Measurements from ENCODE around the gene XRCC3. TPM values are rescaled to one million over a fixed set of nuclear protein-coding genes. Genes with fewer than 3 reads are reported as not detected.

Gene XRCC3
- total RNA-seq, 1 experiment from 2014 or later = 36.8 TPM

DNA sequence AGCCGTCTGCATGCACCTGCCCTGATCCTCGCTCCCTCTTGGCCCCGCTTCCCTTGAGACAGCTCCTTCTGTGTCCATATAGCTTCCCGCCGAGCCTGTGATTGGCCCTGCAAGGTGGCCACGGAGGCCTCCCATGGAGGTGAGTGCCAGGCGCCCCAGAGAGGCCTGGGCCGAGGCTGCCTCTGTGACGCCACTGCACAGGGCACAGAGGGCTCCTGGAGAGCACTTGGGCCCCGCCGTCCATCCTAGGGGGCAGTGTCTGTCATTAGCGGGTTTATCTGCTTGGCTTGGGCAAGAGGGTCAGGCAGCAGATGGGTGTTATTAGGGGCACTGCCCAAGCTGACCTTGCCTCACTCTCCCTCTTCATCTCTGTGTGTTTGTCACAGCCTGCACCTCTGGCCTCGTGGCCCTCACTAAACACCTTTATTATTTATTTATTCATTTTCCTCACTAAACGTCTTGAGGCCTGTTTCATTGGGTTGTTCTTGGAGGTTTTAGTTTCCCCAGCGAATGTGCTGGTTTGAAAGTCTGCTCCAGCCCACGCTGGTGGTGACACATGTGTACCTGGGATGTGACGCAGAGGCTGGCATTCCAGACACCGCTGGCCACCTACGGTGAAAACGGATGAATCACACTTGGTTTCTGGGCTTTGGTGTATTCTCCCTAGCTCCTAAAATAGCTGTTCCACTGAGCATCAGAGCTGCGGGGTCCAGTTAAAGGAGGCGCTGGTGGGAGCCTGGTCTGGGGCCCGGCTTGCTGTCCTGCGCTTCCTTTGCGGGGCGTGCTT lies 6.3 kb upstream of the XRCC3 start:
- TF ChIP-seq, protein P1, sequence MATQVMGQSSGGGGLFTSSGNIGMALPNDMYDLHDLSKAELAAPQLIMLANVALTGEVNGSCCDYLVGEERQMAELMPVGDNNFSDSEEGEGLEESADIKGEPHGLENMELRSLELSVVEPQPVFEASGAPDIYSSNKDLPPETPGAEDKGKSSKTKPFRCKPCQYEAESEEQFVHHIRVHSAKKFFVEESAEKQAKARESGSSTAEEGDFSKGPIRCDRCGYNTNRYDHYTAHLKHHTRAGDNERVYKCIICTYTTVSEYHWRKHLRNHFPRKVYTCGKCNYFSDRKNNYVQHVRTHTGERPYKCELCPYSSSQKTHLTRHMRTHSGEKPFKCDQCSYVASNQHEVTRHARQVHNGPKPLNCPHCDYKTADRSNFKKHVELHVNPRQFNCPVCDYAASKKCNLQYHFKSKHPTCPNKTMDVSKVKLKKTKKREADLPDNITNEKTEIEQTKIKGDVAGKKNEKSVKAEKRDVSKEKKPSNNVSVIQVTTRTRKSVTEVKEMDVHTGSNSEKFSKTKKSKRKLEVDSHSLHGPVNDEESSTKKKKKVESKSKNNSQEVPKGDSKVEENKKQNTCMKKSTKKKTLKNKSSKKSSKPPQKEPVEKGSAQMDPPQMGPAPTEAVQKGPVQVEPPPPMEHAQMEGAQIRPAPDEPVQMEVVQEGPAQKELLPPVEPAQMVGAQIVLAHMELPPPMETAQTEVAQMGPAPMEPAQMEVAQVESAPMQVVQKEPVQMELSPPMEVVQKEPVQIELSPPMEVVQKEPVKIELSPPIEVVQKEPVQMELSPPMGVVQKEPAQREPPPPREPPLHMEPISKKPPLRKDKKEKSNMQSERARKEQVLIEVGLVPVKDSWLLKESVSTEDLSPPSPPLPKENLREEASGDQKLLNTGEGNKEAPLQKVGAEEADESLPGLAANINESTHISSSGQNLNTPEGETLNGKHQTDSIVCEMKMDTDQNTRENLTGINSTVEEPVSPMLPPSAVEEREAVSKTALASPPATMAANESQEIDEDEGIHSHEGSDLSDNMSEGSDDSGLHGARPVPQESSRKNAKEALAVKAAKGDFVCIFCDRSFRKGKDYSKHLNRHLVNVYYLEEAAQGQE (IDR thresholded peaks at IDR 0.05; ENCODE audit: insufficient read depth in 1 of 2, low read depth in 2 of 2, low read length in 1 of 2) = no peak
- TF ChIP-seq POLR2AphosphoS5 (IDR thresholded peaks at IDR 0.05; ENCODE audit: low read depth, low read length) (no peak), TCF7L2 (IDR thresholded peaks at IDR 0.05; ENCODE audit: low read depth, low read length) (no peak), SIN3A (IDR thresholded peaks at IDR 0.05; ENCODE audit: borderline replicate concordance, insufficient read depth, low read depth, low read length) (no peak)
- TF ChIP-seq, protein P2, sequence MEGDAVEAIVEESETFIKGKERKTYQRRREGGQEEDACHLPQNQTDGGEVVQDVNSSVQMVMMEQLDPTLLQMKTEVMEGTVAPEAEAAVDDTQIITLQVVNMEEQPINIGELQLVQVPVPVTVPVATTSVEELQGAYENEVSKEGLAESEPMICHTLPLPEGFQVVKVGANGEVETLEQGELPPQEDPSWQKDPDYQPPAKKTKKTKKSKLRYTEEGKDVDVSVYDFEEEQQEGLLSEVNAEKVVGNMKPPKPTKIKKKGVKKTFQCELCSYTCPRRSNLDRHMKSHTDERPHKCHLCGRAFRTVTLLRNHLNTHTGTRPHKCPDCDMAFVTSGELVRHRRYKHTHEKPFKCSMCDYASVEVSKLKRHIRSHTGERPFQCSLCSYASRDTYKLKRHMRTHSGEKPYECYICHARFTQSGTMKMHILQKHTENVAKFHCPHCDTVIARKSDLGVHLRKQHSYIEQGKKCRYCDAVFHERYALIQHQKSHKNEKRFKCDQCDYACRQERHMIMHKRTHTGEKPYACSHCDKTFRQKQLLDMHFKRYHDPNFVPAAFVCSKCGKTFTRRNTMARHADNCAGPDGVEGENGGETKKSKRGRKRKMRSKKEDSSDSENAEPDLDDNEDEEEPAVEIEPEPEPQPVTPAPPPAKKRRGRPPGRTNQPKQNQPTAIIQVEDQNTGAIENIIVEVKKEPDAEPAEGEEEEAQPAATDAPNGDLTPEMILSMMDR (IDR thresholded peaks at IDR 0.05) = no peak
- Histone ChIP-seq H3K9me3 (ENCODE audit: control insufficient read depth, insufficient read depth, low read depth, low read length) (no peaks in the 10 kb centered on the region), H3K4me1 (ENCODE audit: control insufficient read depth, insufficient read depth, low read length) (peaks cover 5% of the 10 kb centered on the region), H3K4me3 (ENCODE audit: low read depth in 2 of 2, low read length in 2 of 2) (no peak overlapping the region), H3K27me3 (ENCODE audit: control insufficient read depth, insufficient read depth, low read length) (no peaks in the 10 kb centered on the region), H3K27ac (ENCODE audit: low read length) (no peak overlapping the region), H3K36me3 (ENCODE audit: control insufficient read depth, insufficient read depth, low read length) (no peaks in the 10 kb centered on the region; the same call in 1 of the 2 replicates)
- intact Hi-C loops (cut with micrococcal nuclease; ENCODE audit: unreplicated experiment) (no loop called here), in situ Hi-C loops (cut with HindIII; ENCODE audit: low pct_unique_long_range_greater_than_20kb, low sequenced_read_pairs) (no loop called here)
- ChIA-PET POLR2A (no interaction called here), CTCF (no interaction called here)
- ATAC-seq (no peak), DNase-seq (ENCODE audit: low read depth, low spot score) (no peak)
- no TSS peak for BruUV-seq (replicated peaks)

DNA sequence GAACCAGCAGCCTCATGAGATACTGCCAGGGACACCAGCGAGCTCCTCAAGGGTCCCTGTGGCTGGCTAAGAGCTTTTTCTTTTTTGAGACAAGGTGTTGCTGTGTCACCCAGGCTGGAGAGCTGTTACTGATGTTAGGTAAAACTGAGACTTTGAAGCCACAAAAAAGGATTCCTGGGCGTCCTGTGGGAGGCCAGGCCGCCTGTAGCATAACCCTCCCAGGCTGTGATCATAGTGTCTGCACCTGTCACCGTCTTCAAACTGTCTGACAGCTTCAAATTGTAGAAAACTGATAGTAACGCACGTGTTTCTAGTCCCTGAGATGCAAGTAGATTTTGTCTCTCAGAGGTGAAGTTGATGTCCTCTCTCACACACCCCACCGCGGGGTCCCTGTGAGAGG lies 4.5 kb upstream of the XRCC3 start:
- DNase-seq (ENCODE audit: low read depth, low spot score) (no peak), ATAC-seq (no peak)
- Histone ChIP-seq H3K4me3 (ENCODE audit: low read depth in 2 of 2, low read length in 2 of 2) (no peak overlapping the region), H3K4me1 (ENCODE audit: control insufficient read depth, insufficient read depth, low read length) (peaks cover 5% of the 10 kb centered on the region), H3K27ac (ENCODE audit: low read length) (no peak overlapping the region), H3K36me3 (ENCODE audit: control insufficient read depth, insufficient read depth, low read length) (no peaks in the 10 kb centered on the region; the same call in 1 of the 2 replicates), H3K9me3 (ENCODE audit: control insufficient read depth, insufficient read depth, low read depth, low read length) (no peaks in the 10 kb centered on the region), H3K27me3 (ENCODE audit: control insufficient read depth, insufficient read depth, low read length) (no peaks in the 10 kb centered on the region)
- CTCF ChIA-PET = no interaction called here
- no TSS peak for BruUV-seq (replicated peaks)
- POLR2A ChIA-PET = no interaction called here
- in situ Hi-C loops (cut with HindIII; ENCODE audit: low pct_unique_long_range_greater_than_20kb, low sequenced_read_pairs) (no loop called here), intact Hi-C loops (cut with micrococcal nuclease; ENCODE audit: unreplicated experiment) (no loop called here)
- TF ChIP-seq, protein P2 (IDR thresholded peaks at IDR 0.05) = no peak
- TF ChIP-seq POLR2AphosphoS5 (IDR thresholded peaks at IDR 0.05; ENCODE audit: low read depth, low read length) (no peak), SIN3A (IDR thresholded peaks at IDR 0.05; ENCODE audit: borderline replicate concordance, insufficient read depth, low read depth, low read length) (no peak), TCF7L2 (IDR thresholded peaks at IDR 0.05; ENCODE audit: low read depth, low read length) (no peak)
- TF ChIP-seq, protein P1 (IDR thresholded peaks at IDR 0.05; ENCODE audit: insufficient read depth in 1 of 2, low read depth in 2 of 2, low read length in 1 of 2) = no peak

Data from Panc1 (cell line).